Stimulated activated CD4-positive, alpha-beta T cell treated with anti-CD3 and anti-CD28 coated beads, Interleukin-1b, Interleukin-23, amount 100 ng/mL, for 48 hours (primary cell): ENCODE data around the gene JADE3.

Experiments
- DNase-seq: peaks from one replicate; pipeline ENCODE4 v3.0.0-alpha.2; 2020

JADE3 gene

DNA sequence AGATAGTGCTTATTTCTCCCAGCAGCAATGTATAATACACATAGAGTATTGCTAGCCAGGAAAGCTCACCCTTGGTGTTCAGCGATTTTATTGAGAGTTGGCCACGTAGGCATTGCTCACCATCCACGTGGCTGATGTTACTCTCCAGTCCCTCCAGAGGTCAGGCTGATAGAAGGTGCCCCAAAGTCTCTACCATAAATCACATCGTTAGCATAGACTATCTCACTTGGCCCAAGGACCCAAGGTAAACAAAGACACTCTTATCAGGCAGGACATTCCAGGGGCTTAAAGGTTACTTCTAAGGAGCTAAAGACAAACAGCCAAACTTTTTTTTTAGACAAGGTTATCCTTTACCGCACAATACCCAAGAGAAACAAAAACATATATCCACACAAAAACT lies 135.8 kb downstream of the JADE3 start:
- no peak for DNase-seq

DNA sequence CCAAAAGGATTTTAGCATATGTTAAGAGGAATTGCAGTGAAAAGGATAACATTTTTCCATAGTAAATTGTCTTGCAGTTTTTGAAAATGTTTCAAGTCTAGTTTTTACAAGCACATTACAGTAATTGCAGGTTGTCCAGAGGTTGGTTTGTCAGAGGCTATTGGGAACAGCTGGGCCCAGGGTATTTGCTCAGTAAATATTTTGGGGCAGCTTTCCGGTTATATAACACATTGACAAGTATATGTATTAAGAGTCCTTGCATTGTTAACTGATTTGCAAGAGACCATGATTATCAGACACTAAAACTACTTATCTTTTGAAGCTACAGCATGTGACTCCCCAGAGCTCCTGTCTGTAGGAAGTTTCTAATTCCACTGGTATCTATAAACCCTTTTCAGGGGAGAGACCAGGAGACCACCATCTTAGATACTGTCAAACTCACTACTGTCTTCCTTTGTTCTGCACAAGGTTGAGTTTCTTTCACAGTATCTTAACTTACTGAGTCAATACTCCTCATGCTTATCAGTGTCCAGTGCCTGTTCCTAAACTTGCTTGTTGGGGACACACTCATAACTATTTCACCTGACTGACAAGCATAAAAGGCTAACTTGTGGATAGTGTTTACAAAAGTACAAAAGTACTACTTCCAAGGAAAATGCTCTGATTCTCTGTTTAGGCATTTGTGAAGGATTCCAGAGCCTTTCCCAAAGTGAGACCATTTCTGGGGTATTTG lies 147.1 kb downstream of the JADE3 start:
- DNase-seq, result no peak

DNA sequence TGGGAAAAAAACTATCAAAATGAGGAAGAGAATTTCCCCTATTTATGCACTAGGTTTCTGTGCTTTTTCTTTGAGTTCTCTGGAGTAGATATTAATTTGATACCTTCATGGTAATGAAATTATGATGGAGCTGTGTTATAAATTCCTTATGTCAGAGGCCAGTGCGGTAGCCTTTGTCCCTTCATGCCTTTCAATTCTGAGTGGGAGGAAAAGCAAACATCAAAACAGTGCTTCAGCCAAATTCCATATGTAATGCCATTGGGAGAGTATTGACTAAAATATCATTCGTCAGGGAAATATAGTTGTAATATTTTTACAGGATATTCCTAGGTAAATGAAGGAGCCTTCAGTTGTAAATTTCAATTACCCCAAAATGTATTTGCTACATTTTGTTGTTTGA lies 148.5 kb downstream of the JADE3 start:
- DNase-seq, result no peak

DNA sequence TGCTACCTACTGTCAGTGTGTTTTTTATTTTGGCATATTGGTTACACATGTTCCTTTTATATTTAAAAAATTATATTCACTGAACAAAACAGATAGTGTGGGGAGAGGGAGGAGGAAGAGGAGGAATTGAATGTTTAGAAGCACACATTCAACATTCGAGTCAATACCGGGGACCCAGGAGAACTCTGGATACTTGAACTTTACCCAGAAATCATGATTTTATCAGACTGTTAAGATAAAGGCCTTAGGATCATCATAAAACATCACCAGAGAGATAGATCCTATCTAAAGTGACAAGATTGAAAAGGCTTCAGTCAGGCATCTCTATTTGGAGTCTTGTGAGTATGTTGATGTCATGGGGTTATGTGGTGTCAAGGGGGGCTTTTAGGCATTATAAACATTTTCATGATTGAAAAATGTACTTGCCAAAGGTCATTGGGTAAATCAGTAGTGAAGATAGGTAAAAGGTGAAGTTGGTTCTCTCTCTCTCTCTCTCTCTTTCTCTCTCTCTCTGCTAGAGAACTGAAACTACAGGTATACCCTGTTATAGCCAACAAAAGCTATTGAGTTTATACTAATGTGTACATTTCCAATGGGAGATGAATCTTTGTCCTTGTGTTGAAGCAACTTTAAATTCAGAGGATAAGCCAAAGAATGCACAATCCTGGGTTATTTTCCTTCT lies 149.2 kb downstream of the JADE3 start:
- no peak for DNase-seq

DNA sequence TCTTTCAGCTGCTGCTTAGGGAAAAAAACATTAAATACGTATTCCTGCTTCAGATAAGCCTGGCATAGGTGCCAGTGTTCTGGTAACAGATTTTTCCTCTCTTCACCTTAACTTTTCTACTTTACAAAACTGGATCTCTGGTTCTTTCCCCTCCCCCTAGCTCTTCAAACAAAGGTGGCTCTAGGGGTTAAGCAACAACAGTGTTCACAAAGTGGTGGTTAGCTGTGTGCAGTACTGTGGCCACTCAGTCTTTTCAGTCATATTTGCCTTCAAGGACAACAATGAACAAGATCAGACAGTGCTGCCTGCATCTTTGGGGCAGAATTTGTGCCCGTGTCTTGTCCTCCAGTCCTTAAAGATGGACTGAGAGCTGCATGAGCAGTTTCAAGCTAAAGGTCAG lies 151.0 kb downstream of the JADE3 start:
- no peak for DNase-seq

DNA sequence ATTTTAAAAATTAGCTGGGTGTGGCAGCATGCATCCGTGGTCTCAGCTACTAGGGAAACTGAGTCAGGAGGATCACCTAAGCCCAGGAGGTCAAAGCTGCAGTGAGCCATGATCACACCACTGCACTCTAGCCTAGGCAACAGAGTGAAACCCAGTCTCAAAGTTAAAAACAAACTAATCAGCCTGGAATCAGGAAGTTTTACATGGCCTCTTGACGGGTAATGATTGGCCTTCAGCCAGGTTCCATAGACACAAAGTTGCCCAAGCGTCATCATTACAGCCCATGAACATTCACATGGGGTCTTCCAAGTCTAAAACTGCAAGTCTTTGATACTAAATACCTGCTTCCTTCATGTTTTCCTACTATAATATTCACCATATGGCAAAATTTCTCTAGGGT lies 156.0 kb downstream of the JADE3 start:
- no peak for DNase-seq

DNA sequence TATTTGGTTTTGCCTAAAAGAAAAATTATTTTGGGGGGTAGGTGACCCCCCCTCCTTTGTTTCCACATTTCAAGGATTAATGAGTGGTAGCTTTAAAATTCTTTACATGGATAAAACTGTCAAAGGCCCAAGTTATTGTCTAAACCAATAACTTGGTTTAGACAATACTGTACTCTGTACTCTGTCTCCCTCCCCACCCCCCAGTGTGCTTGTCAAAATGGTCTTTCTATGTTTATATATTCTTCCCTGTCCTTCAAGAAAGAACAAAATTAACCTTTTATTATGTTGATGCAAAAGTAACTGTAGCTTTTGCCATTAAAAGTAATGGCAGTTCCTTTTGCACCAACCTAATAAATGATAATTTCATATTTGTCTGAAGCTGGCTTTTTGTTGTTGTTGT lies 156.5 kb downstream of the JADE3 start:
- no peak for DNase-seq

DNA sequence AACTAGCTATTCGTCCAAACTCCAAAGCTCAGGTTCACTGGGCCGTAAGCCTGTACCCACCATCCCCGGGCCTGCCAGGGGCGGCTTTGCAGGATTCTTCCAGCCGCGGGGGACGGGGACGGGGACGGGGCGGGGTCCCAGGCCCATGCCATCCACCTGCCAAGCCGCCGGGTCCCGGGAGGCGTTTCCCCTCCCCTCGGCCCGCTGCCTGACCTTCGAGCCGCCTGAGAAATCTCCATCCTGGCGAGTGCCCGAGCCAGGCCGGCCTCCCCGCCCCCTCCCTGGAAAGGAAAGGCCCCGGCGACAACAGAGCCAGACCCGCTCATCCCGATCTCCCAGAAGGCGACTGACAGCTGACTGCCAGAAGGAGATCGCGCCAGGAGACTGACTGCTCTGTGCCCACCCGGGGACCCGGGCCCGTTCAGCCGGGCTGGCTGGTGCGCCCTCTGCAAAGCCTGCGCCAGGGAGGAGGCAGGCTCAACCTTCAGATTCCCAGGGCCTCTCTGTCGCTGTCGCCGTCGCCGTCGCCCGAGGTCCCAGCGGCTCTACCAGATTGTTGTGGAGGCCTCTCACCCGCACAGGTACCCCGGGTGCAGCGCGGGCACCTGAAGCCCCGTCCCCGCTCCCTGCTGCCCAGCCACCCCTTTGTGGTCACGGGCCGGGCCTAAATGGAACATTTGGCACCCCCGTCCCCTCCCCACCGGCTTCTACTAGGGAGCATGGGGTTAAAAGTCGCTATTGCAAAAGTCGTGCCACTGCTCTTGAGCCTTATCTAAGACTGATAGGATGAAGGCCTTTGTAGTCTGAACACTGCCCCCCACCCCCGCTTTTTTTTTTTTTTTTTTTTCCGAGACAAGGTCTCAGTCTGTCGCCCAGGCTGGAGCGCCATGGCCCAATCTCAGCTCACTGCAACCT lies 166.2 kb downstream of the JADE3 start, which contains the start of gene RGN:
Gene RGN, plus strand, starts transcription at position 315 of the 915 bp plus-strand sequence. CDS start 2,702 bp downstream, outside the sequence.
- no peak for DNase-seq

DNA sequence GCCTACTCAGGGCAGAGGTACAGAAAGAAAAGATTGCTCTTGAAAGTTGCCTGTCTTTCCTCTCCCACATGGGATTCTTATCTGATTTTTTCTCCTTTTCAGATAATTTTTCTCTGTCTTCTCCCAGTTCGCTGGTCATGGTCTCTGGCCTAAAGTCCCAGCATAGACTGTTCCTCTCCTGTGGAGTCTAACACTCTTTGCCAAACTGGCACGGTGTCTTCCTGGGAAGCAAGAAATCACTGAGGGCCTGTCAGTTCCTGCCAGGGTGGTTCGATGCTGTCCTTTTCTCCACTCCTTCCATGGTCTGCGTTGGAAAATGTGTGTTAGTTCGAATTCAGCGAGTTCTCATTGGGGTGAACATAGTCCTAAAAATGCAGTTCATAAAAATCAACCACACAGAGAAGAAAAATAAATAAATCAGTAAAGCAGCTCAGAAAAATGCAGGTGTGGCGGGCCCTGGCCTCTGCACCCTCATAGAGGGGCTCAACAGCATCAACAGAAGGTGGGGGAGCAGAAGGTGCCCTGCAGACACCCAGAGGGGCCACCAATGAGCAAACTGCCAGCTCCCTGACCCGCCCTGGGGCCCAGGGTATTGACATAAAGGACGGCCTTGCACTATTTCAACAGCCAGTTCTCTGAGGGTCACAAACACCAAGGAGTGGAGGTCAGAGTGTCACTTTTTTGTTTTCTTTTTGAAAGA lies 168.1 kb downstream of the JADE3 start:
- DNase-seq, result no peak

DNA sequence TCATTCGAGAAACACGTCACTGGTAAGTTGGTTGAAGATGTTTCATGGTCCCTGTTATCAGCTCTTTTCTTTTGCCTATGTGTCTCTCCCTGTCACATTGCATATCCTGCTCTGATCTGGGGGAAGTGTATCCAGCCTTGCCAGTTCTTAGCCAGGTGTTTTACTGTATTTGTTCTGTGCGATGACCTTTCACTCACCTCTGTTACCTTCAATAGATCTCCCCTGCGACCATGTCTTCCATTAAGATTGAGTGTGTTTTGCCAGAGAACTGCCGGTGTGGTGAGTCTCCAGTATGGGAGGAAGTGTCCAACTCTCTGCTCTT lies 168.7 kb downstream of the JADE3 start:
- no peak for DNase-seq

DNA sequence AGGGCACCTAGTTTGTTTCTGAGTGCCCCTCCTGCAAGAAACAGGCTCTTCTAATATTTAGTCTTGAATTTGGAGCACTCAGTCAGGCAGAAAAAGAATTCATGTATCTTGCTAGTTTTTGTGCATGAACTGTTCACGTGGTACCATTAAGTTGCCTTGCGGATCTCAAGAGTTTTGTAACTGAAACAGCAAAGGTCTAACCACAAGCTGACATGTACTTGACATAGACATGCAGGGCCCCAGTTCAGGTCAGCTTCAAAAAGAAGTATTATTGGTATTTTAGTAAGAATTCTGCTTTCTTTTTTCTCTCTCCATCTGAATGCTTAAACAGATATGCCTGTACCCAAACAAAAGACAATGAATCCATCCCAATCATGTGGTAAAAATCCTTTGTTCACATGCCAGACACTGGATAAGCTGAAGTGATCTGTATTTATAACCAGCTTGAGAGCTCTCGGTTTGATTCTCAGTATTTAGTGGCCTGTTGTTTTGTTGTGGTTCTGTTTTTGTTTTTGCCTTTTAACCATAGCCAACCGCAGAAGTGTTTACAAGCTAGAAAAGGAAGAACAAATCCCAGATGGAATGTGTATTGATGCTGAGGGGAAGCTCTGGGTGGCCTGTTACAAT lies 179.0 kb downstream of the JADE3 start:
- no peak for DNase-seq

DNA sequence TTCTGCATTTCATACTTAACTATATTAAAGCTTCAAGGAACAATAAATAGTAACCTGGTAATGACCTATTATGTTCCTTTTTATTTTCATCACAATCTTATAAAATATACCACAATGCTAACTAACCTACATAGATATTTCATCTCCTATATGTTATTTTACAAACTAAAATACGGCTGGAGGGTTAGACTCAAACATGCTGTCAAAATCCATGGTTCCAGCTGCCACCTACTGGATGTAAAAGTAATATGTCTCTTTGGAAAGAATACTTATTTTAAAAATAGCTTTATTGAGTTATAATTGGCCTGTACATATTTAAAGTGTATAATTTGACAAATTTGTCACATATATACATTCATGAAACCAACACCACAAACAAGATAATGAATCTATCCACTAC lies 181.0 kb downstream of the JADE3 start:
- DNase-seq, result no peak

DNA sequence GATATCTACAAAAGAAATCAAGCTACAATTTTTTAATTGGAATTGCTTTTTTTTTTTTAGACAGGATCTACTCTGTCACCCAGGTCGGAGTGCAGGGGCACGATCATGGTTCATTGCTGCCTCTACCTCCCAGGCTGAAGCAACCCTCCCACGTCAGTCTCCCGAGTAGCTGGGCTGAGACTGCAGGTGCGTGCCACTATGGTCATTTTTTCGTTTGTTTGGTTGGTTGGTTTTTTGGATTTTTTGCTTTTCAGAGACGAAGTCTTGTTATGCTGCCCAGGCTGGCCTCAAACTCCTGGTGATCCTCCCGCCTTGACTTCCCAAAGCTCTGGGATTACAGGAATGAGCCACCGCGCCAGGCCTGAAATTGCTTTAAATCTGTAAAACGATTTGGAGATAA lies 181.6 kb downstream of the JADE3 start:
- no peak for DNase-seq

DNA sequence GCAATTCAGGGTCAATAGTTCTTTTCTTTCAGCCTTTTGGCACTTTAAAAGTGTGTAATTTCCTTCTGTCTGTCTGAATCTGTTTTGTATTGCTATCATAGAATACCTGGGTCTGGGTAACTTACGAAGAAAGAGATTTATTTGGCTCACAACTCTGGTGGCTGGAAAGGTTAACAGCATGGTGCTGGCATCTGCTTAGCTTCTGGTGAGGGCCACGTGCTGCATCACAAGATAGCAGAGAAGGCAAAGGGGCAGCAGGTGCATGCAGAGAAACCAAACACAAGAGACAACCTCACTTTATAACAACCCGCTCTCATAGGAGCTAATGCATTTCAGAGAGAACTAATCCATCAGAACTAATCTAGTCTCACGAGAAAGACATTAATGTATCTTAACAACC lies 184.8 kb downstream of the JADE3 start:
- no peak for DNase-seq

DNA sequence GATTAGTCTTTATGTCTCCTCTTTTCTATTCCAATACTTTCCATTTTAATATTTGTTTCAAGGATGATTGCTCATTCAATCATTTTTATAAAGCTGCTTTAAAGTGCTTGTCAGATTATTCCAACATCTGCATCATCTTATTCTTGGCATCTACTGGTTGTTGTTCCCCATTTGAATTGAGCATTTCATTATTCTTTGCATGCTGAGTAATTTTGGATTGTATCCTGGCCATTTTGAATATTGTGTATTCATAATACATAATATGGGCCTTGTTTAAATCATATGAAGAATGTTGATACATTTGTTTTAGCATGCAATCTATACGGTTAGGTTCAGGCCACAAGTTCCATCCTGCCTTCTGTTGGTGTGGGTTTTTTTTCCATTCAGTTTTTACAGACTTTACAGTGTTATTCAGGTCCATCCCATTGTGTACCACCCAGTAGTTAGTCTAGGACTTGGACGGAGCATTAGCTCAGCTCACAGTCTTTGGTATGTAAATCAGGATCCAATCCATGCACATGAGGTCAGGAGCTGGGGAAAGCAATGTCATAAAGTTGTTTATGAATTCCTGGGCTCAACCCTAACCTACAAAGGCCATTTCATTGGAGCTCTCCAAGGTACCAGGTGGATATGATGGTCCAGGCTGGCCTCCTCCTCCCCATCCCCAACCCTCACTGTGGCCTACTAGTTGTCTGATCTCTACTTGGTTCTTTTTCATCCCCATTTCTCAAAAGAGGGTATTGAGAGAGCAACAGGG lies 186.3 kb downstream of the JADE3 start:
- DNase-seq, result no peak

DNA sequence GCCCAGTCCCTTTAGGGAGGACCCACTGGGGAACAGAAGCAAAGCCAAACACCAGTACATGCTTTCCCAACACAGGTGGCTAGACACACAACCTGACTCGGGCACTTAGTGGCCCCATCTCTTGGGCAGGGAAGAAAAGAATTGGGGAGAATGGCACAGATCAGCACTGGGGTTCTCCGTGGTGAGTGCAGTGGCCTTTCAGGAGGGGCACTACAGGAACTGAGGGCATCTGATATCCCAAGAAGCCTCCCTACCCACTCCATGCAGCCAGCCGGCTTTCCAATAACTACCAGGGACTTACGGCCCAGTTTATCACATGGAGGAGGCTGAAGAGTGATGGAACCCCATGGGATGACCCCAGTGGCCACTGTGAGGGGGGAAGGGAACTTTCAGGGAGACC lies 189.0 kb downstream of the JADE3 start:
- DNase-seq, result no peak
